GM12891 (cell line): ENCODE measurements around the gene NFKBIB.

Experiments used
- POLR2A ChIP-seq: IDR thresholded peaks from 2 replicates; pipeline ENCODE4 v1.6.1; 2011; ENCODE audit warnings: low read depth, low read length, control low read depth
- POLR2AphosphoS5 ChIP-seq: IDR thresholded peaks from 2 replicates; pipeline ENCODE4 v1.6.1; 2011; ENCODE audit warnings: low read depth, low read length, control low read depth
- SPI1 ChIP-seq: IDR thresholded peaks from 2 replicates; pipeline ENCODE4 v1.6.1; 2011; ENCODE audit warnings: low read depth, low read length, control low read depth
- TAF1 ChIP-seq: IDR thresholded peaks from 2 replicates; pipeline ENCODE4 v1.6.1; 2011; ENCODE audit warnings: low read depth, low read length, control low read depth

DNA sequence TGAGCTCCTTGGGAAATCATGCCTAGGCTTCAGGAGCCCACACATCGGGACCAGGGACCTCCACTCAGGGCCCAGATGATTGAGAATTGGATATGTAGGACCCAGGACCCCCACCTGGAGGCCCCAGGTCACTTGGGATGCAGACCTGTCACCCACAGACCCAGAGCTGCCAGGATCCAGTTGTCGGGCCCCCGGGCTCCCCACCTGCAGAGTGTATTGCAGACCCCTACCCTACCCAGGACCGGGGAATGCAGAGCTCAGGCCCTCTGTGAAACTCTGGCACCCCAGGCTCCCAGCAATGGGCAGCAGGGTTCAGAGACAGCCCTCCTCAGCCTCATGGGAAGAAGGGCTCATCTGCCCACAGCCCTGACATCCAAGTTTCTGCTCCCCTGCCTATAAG lies 5.9 kb downstream of the NFKBIB start:
- no peak for TF ChIP-seq SPI1
- TF ChIP-seq POLR2A = no peak
- TF ChIP-seq TAF1 = no peak
- TF ChIP-seq POLR2AphosphoS5 = no peak
